Ectodermal cell (in vitro differentiated cells): Measurements from ENCODE around the gene ZNF784.

Experiments
- H3K27ac ChIP-seq: 2 replicates; pipeline ENCODE4 v1.7.0; 2013; ENCODE audit warnings: mild to moderate bottlenecking, low read depth, low read length; ENCODE audit not compliant: insufficient read depth, poor library complexity, severe bottlenecking
- H3K27me3 ChIP-seq: 2 replicates; pipeline ENCODE4 v1.7.0; 2013; ENCODE audit warnings: mild to moderate bottlenecking, low read length; ENCODE audit not compliant: insufficient read depth, control insufficient read depth, poor library complexity, severe bottlenecking
- H3K36me3 ChIP-seq: one replicate; pipeline ENCODE4 v1.7.0; 2013; ENCODE audit warnings: low read length; ENCODE audit not compliant: control insufficient read depth, insufficient read depth
- H3K4me1 ChIP-seq: one replicate; pipeline ENCODE4 v1.7.0; 2013; ENCODE audit warnings: low read length; ENCODE audit not compliant: control insufficient read depth, insufficient read depth
- H3K4me3 ChIP-seq: 2 replicates; pipeline ENCODE4 v1.7.0; 2013; ENCODE audit warnings: low read depth, low read length, control low read depth; ENCODE audit not compliant: insufficient read depth
- H3K9me3 ChIP-seq: 2 replicates; pipeline ENCODE4 v1.7.0; 2013; ENCODE audit warnings: mild to moderate bottlenecking, low read length, moderate library complexity; ENCODE audit not compliant: control insufficient read depth
- WGBS, 2 experiments: methylation state at CpG; one replicate each; pipeline ENCODE4 v1.1.7; 2013; ENCODE audit warnings: missing lambda C conversion rate in 2 of 2; 5-methylcytosine and 5-hydroxymethylcytosine counted together

Gene ZNF784

GRCh38 chr19:55596304-55596703 is 28.1 kb downstream of the ZNF784 start:
- 92 to 94% methylated on average over 3 of the region's 3 CpGs for WGBS, 2 experiments
- H3K9me3 ChIP-seq: no peaks in the 10 kb centered on the region
- H3K4me3 ChIP-seq: no peak overlapping the region
- no peak overlapping the region for H3K27ac ChIP-seq
- H3K36me3 ChIP-seq: peaks cover 17% of the 10 kb centered on the region
- H3K27me3 ChIP-seq: no peaks in the 10 kb centered on the region
- peaks cover 12% of the 10 kb centered on the region for H3K4me1 ChIP-seq

- Histone ChIP-seq H3K4me3 (no peak overlapping the region), H3K27me3 (no peaks in the 10 kb centered on the region), H3K9me3 (no peaks in the 10 kb centered on the region), H3K4me1 (peaks cover 12% of the 10 kb centered on the region), H3K36me3 (peaks cover 17% of the 10 kb centered on the region), H3K27ac (no peak overlapping the region)
- WGBS, 2 experiments: 96 to 97% methylated on average over 4 of the region's 4 CpGs
These were observed 29.3 kb downstream of the ZNF784 start for GRCh38 chr19:55594996-55595545.

GRCh38 chr19:55593096-55593772 is 31.1 kb downstream of the ZNF784 start:
- 96 to 97% methylated on average over 68 of the region's 68 CpGs for WGBS, 2 experiments
- no peaks in the 10 kb centered on the region for H3K27me3 ChIP-seq
- H3K36me3 ChIP-seq: peaks cover 17% of the 10 kb centered on the region
- peaks cover 17% of the 10 kb centered on the region for H3K4me1 ChIP-seq
- no peak overlapping the region for H3K4me3 ChIP-seq
- H3K27ac ChIP-seq: no peak overlapping the region
- H3K9me3 ChIP-seq: no peaks in the 10 kb centered on the region

GRCh38 chr19:55592391-55593090 is 31.8 kb downstream of the ZNF784 start:
- WGBS, 2 experiments: 97% methylated on average over 73 of the region's 73 CpGs
- no peaks in the 10 kb centered on the region for H3K9me3 ChIP-seq
- H3K27ac ChIP-seq: no peak overlapping the region
- H3K4me1 ChIP-seq: peaks cover 10% of the 10 kb centered on the region
- peaks cover 17% of the 10 kb centered on the region for H3K36me3 ChIP-seq
- H3K27me3 ChIP-seq: no peaks in the 10 kb centered on the region
- no peak overlapping the region for H3K4me3 ChIP-seq

- WGBS, 2 experiments: 87 to 91% methylated on average over 10 of the region's 10 CpGs
- Histone ChIP-seq H3K4me3 (no peak overlapping the region), H3K27me3 (no peaks in the 10 kb centered on the region), H3K27ac (no peak overlapping the region), H3K9me3 (no peaks in the 10 kb centered on the region), H3K36me3 (peaks cover 17% of the 10 kb centered on the region), H3K4me1 (peaks cover 9% of the 10 kb centered on the region)
These were observed 32.8 kb downstream of the ZNF784 start for GRCh38 chr19:55591555-55591954.

- H3K9me3 ChIP-seq: no peaks in the 10 kb centered on the region
- no peaks in the 10 kb centered on the region for H3K27me3 ChIP-seq
- 91% methylated on average over 10 of the region's 10 CpGs for WGBS, 2 experiments
- H3K36me3 ChIP-seq: peaks cover 13% of the 10 kb centered on the region
- no peak overlapping the region for H3K27ac ChIP-seq
- H3K4me1 ChIP-seq: peaks cover 9% of the 10 kb centered on the region
- no peak overlapping the region for H3K4me3 ChIP-seq
These were observed 33.7 kb downstream of the ZNF784 start for GRCh38 chr19:55590617-55591016.

- peaks cover 13% of the 10 kb centered on the region for H3K4me1 ChIP-seq
- no peak overlapping the region for H3K4me3 ChIP-seq
- no peaks in the 10 kb centered on the region for H3K27me3 ChIP-seq
- H3K36me3 ChIP-seq: peaks cover 8% of the 10 kb centered on the region
- no peak overlapping the region for H3K27ac ChIP-seq
- H3K9me3 ChIP-seq: no peaks in the 10 kb centered on the region
- 60 to 67% methylated on average over 7 of the region's 7 CpGs for WGBS, 2 experiments
These were observed 34.3 kb downstream of the ZNF784 start for GRCh38 chr19:55590109-55590508.

GRCh38 chr19:55588738-55589137 is 35.6 kb downstream of the ZNF784 start:
- Histone ChIP-seq H3K27ac (no peak overlapping the region), H3K27me3 (no peaks in the 10 kb centered on the region), H3K36me3 (peaks cover 3% of the 10 kb centered on the region), H3K9me3 (no peaks in the 10 kb centered on the region), H3K4me1 (peaks cover 13% of the 10 kb centered on the region), H3K4me3 (no peak overlapping the region)
- 87 to 92% methylated on average over 8 of the region's 8 CpGs for WGBS, 2 experiments

GRCh38 chr19:55586976-55587668 is 37.2 kb downstream of the ZNF784 start:
- Histone ChIP-seq H3K9me3 (no peaks in the 10 kb centered on the region), H3K27ac (peak overlapping the region; percentile 92), H3K36me3 (peaks cover 3% of the 10 kb centered on the region), H3K27me3 (peaks cover 1% of the 10 kb centered on the region), H3K4me1 (peaks cover 13% of the 10 kb centered on the region), H3K4me3 (peak overlapping the region; percentile 48)
- 1 to 2% methylated on average over 40 of the region's 40 CpGs for WGBS, 2 experiments
